Left lung (tissue), 10 donors: ENCODE results near the gene GARIN5A. TPM values are rescaled to one million over a fixed set of nuclear protein-coding genes. Genes with fewer than 3 reads are reported as not detected.
A peak's percentile ranks its signal among the peaks of the same experiment; 100 is the strongest.

ENCODE experiments used
- ATAC-seq: fragments of 200-7000 bp; cut with Tn5 transposase; one replicate; pipeline ENCODE4 v1.9.1; 2020; ENCODE audit warnings: moderate library complexity
- DNase-seq, 4 donors: peaks; one replicate each; pipeline ENCODE4 v3.0.0-alpha.2; 2013 to 2020
- H3K27ac ChIP-seq, 2 donors: fragments of 200-600 bp; sonication (generic) in 1 of 2; one replicate each; pipeline versions ENCODE4 v1.5.0 to v1.8.0; 2020 to 2021
- H3K27me3 ChIP-seq, 2 donors: fragments of 200-600 bp; sonication (generic) in 1 of 2; one replicate each; pipeline versions ENCODE4 v1.5.0 to v1.8.0; 2020 to 2021
- H3K36me3 ChIP-seq, 2 donors: fragments of 200-600 bp; sonication (generic) in 1 of 2; one replicate each; pipeline versions ENCODE4 v1.5.0 to v1.8.0; 2020 to 2021
- H3K4me1 ChIP-seq, 2 donors: fragments of 200-600 bp; one replicate each; pipeline ENCODE4 v1.8.0; 2021
- H3K4me3 ChIP-seq, 2 donors: fragments of 200-600 bp; sonication (generic) in 1 of 2; one replicate each; pipeline versions ENCODE4 v1.5.0 to v1.8.0; 2020 to 2021; ENCODE audit warnings: mild to moderate bottlenecking in 1 of 2
- H3K9me3 ChIP-seq, 2 donors: fragments of 200-600 bp; sonication (generic) in 1 of 2; one replicate each; pipeline versions ENCODE4 v1.5.0 to v1.8.0; 2020 to 2021
- intact Hi-C, 2 donors: fragments of 100-400 bp; cut with DNase I; formaldehyde crosslinking; loops; one replicate each; pipeline versions ENCODE4 v1.11.2 to v1.14.2; 2022
- polyA plus RNA-seq, 6 donors: library from polyadenylated mRNA; unstranded; fragments of 120-200 nt; gene quantifications; one replicate each; pipeline ENCODE4 v1.2.1, GENCODE V29; 2013; ENCODE audit not compliant: insufficient read length in 6 of 6
- total RNA-seq, 2 donors: library from RNA; stranded (reverse); fragmentation: NEBNext Ultra II Directional; extraction: Animal tissue kit (Norgen Biotek cat#: 25700); gene quantifications; one replicate each; pipeline ENCODE4 v1.2.1, GENCODE V29; 2021
- TF ChIP-seq, protein P1 (sequence below), 2 donors: fragments of 200-600 bp; sonication (generic) in 1 of 2; IDR thresholded peaks; one replicate each; pipeline versions ENCODE4 v1.5.0 to v1.8.0; 2021; ENCODE audit warnings: antibody characterized with exemption in 2 of 2
- donor health status: DM: no; HTN: yes; CAD: no.
- donor health status: DM: no; HTN: no; CAD: no.

GARIN5A gene
- total and polyA plus RNA-seq, 8 donors: 2.6 to 5.4 (median 3.9) TPM

DNA sequence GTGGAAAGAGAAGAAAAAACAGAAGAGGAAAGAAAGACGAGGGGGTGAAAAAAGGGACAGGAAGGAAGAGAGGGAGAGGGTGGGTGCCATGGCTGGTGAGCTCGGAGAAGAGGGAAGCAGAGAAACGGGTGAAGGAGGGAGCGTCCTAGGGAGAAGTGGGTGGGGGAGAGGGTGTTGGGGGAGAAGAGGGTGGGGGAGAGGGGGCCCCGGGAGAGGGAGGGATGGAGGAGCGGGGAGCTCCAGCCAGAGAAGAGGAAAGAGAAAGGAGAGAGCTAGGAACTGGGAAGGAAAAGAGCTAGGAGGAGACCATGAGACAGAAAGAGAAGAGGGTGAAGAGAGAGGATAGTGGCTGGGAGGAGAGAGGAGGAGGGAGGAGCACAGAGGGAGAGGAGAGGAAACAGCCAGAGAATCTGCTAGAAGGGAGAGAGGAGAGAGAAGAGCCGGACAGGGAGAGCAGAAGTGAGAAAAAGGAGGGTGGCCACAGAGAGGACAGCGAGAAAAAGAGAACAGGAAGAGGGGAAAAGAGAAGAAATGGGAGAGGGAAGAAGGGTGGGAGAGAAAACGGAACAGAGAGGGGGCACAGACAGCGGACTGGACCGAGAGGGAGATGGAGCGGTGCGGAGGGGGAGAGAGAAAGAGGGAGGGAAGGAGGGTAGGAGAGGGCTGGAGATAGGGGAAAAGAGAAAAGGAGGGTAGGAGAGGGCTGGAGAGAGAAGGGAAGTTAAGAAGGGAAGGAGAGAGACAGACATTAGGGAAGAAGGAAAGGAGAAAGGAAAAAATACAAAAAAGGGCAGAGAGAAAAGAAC, 11.9 kb upstream of the GARIN5A start:
- TF ChIP-seq, protein P1, sequence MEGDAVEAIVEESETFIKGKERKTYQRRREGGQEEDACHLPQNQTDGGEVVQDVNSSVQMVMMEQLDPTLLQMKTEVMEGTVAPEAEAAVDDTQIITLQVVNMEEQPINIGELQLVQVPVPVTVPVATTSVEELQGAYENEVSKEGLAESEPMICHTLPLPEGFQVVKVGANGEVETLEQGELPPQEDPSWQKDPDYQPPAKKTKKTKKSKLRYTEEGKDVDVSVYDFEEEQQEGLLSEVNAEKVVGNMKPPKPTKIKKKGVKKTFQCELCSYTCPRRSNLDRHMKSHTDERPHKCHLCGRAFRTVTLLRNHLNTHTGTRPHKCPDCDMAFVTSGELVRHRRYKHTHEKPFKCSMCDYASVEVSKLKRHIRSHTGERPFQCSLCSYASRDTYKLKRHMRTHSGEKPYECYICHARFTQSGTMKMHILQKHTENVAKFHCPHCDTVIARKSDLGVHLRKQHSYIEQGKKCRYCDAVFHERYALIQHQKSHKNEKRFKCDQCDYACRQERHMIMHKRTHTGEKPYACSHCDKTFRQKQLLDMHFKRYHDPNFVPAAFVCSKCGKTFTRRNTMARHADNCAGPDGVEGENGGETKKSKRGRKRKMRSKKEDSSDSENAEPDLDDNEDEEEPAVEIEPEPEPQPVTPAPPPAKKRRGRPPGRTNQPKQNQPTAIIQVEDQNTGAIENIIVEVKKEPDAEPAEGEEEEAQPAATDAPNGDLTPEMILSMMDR (IDR thresholded peaks at IDR 0.05): no peak
- ATAC-seq (peak; percentile 19), DNase-seq (no peak)
- H3K27me3 ChIP-seq: peaks cover 0 to 9% of the 10 kb centered on the region in 2 donors
- intact Hi-C loops: no loop called here
- peaks cover 0 to 31% of the 10 kb centered on the region in 2 donors for H3K4me1 ChIP-seq
- peak overlapping the region in 1 of 2 donors; percentile 74 for H3K27ac ChIP-seq
- peak overlapping the region in 1 of 2 donors; percentile 26 for H3K4me3 ChIP-seq
- H3K36me3 ChIP-seq: peaks cover 0 to 9% of the 10 kb centered on the region in 2 donors
- no peaks in the 10 kb centered on the region for H3K9me3 ChIP-seq

DNA sequence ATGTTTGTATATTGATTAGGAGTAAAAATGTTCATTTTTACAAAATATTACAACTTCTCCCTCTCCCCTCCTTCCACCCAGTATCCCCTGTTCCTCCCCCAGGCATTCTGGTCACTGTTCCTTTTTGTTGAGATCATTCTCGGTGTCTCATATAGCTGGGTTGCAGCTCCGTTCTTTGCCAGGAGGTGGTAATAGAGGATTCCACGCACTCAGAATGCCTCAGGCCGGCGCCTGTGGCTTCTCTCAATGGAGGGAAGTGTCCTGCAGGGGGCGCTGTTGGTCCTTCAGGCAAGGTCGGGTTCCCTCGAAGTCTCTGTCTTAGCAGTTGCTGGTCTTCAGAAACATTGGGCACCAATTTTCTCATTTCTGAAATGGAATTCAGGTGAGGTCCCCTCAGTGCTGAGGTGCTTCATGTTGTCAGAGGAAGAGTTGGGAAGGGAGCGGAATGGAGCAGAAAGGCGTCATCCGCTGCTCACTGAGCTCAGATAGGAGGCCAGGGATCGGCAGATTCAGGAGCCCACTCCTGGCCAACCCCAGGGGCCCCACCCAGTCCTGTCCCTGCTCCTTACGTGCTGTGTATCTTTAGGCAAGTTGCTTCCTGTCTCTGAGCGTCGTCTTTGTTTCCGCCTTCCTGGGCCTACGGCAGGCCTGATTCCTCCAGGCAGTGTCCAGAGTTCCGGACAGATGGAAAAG, 10.3 kb upstream of the GARIN5A start:
- peaks cover 0 to 26% of the 10 kb centered on the region in 2 donors for H3K4me1 ChIP-seq
- no peak for ATAC-seq
- H3K4me3 ChIP-seq: no peak overlapping the region
- H3K36me3 ChIP-seq: peaks cover 0 to 25% of the 10 kb centered on the region in 2 donors
- intact Hi-C loops: no loop called here
- no peaks in the 10 kb centered on the region for H3K9me3 ChIP-seq
- H3K27me3 ChIP-seq: peaks cover 0 to 9% of the 10 kb centered on the region in 2 donors
- TF ChIP-seq, protein P1 (IDR thresholded peaks at IDR 0.05): peak in 1 of 2 donors; percentile 35
- peak overlapping the region in 1 of 2 donors; percentile 74 for H3K27ac ChIP-seq
- DNase-seq: peak in 1 of 4 donors; percentile 31

DNA sequence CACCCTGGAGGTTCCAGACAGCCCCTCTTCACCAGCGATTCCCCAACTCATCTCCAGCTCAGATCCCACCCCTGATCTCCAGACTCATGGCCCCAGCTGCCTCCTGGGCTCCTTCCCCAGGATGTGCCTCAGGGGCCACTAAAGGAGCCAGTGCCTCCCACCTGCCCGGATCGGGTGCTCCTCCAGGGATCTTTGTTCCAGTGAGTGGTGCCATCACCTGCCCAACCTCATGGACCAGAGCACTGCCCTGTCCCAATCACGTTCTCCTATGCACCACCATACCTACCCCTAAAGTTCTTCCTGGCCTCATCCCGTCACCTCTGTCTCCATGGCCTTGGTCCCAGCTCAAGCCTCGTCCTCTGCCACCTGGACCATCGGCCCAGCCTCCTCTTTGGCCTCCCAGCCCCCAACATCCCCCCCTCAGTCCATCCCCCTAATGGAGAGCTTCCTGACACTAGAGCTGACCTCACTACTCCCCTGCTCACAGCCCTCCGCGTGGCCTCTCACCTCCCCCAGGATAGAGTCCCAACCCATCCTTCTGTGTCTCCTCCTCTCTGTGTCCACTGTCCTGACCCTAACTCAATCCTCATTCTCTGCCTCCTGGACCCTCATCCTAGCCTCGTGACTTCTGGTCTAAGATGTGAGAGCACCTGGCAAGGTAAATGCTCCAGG, 8.8 kb upstream of the GARIN5A start:
- ATAC-seq (no peak), DNase-seq (peak in 1 of 4 donors; percentile 20)
- peaks cover 0 to 41% of the 10 kb centered on the region in 2 donors for H3K36me3 ChIP-seq
- TF ChIP-seq, protein P1 (IDR thresholded peaks at IDR 0.05): no peak
- H3K27ac ChIP-seq: no peak overlapping the region
- H3K9me3 ChIP-seq: no peaks in the 10 kb centered on the region
- no peak overlapping the region for H3K4me3 ChIP-seq
- intact Hi-C loops: no loop called here
- H3K27me3 ChIP-seq: peaks cover 0 to 9% of the 10 kb centered on the region in 2 donors
- peaks cover 0 to 16% of the 10 kb centered on the region in 2 donors for H3K4me1 ChIP-seq

DNA sequence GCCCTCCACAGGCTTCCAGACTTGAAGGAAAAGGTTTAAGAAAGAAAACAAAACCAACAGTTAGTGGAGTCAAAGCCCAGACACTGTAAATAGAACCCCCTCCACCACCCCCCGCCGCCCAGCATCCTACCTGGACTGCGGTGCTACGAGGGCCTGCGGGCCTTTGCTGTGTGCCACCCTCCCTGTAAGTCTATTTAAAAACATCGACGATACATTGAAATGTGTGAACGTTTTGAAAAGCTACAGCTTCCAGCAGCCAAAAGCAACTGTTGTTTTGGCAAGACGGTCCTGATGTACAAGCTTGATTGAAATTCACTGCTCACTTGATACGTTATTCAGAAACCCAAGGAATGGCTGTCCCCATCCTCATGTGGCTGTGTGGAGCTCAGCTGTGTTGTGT, 6.3 kb upstream of the GARIN5A start:
- intact Hi-C loops: no loop called here
- Histone ChIP-seq H3K4me1 (peaks cover 0 to 19% of the 10 kb centered on the region in 2 donors), H3K27ac (no peak overlapping the region), H3K9me3 (no peaks in the 10 kb centered on the region), H3K36me3 (peaks cover 0 to 64% of the 10 kb centered on the region in 2 donors), H3K4me3 (no peak overlapping the region), H3K27me3 (peaks cover 0 to 9% of the 10 kb centered on the region in 2 donors)
- TF ChIP-seq, protein P1 (IDR thresholded peaks at IDR 0.05): no peak
- ATAC-seq (no peak), DNase-seq (peak in 1 of 4 donors; percentile 55)
